GM12878 (cell line): ENCODE results near the gene SSX1.
"Not testable (repeated sequence)": the region's sequence is repeated elsewhere in the genome, so short reads cannot be mapped to it uniquely, and the experiment has no call there.

Source experiments
- CBFB ChIP-seq: IDR thresholded peaks from 2 replicates; pipeline ENCODE4 v1.6.1; 2016; ENCODE audit warnings: antibody characterized with exemption, low read depth
- CHD4 ChIP-seq: fragments of 200-600 bp; sonication (generic); IDR thresholded peaks from 2 replicates; pipeline ENCODE4 v1.6.1; 2016; ENCODE audit warnings: mild to moderate bottlenecking
- CTCF ChIP-seq, 3 experiments: IDR thresholded peaks in 2 of 3; conservative IDR thresholded peaks in 1 of 3; 2 replicates each; pipeline ENCODE4 v1.5.1; 2011; ENCODE audit warnings: low read depth in 3 of 3, low read length in 3 of 3, mild to moderate bottlenecking in 3 of 3, control low read depth in 2 of 3, moderate library complexity in 2 of 3, inconsistent platforms in 1 of 3, mixed read lengths in 1 of 3; ENCODE audit not compliant: control insufficient read depth in 2 of 3, insufficient read depth in 1 of 3; ENCODE audit errors: extremely low read depth in 1 of 3
- NRF1 ChIP-seq: conservative IDR thresholded peaks from 2 replicates; pipeline ENCODE4 v1.6.1; 2011; ENCODE audit warnings: mild to moderate bottlenecking, low read depth, low read length, improper control_type of control experiment
- SUZ12 ChIP-seq: fragments of 200-600 bp; sonication (generic); IDR thresholded peaks from one replicate; pipeline ENCODE4 v1.6.1; 2018; ENCODE audit warnings: antibody characterized with exemption, mild to moderate bottlenecking; ENCODE audit not compliant: unreplicated experiment
- TAF1 ChIP-seq: IDR thresholded peaks from 2 replicates; pipeline ENCODE4 v1.6.1; 2011; ENCODE audit warnings: mild to moderate bottlenecking, low read depth, low read length, borderline replicate concordance
- TARDBP ChIP-seq: IDR thresholded peaks from 2 replicates; pipeline ENCODE4 v1.6.1; 2016; ENCODE audit warnings: borderline replicate concordance
- TCF12 ChIP-seq: IDR thresholded peaks from 2 replicates; pipeline ENCODE4 v1.6.1; 2011; ENCODE audit warnings: low read depth, mild to moderate bottlenecking, low read length
- ZBTB11 ChIP-seq: fragments of 450-650 bp; formaldehyde crosslinking; IDR thresholded peaks from 2 replicates; pipeline ENCODE4 v1.5.0; 2022; ENCODE audit warnings: mild to moderate bottlenecking, missing genetic modification characterization
- ZBTB33 ChIP-seq: fragments of 450-650 bp; IDR thresholded peaks from 2 replicates; pipeline ENCODE4 v1.6.1; 2017; ENCODE audit warnings: mild to moderate bottlenecking
- ZNF274 ChIP-seq: IDR thresholded peaks from one replicate; pipeline ENCODE4 v1.8.0; 2011; ENCODE audit not compliant: insufficient read length, insufficient read depth

GRCh38 chrX:48224196-48224595 lies 31.0 kb upstream of the SSX1 start:
- not testable (repeated sequence) for TF ChIP-seq TARDBP; SUZ12; CTCF (IDR thresholded peaks at IDR 0.05 in 2 of 3, conservative IDR thresholded peaks at IDR 0.05 in 1 of 3; ENCODE audit: control insufficient read depth in 2 of 3, extremely low read depth in 1 of 3, insufficient read depth in 1 of 3, low read depth in 3 of 3, low read length in 3 of 3); ZNF274; TAF1; TCF12; CHD4; NRF1; ZBTB11; ZBTB33; CBFB
